GM23338 (cell line): Measurements from ENCODE around the gene DENND1B. TPM values are rescaled to one million over a fixed set of nuclear protein-coding genes. Genes with fewer than 3 reads are reported as not detected.
A peak's percentile ranks its signal among the peaks of the same experiment; 100 is the strongest.

Source experiments
- ATAC-seq: fragments of 200-7000 bp; cut with Tn5 transposase; 3 replicates; pipeline ENCODE4 v1.9.1; 2020
- DNase-seq: peaks from one replicate; pipeline ENCODE4 v3.0.0-alpha.2; 2015; ENCODE audit warnings: low spot score
- H2AFZ ChIP-seq: fragments of 200-600 bp; sonication (generic); 2 replicates; pipeline ENCODE4 v1.8.0; 2016; ENCODE audit warnings: antibody characterized with exemption, mild to moderate bottlenecking, moderate library complexity
- H3F3A ChIP-seq: fragments of 200-600 bp; sonication (generic); replicated peaks from 2 replicates; pipeline ENCODE4 v1.8.0; 2017; ENCODE audit warnings: antibody characterized with exemption, mixed run types, low read depth
- H3K27ac ChIP-seq: fragments of 200-600 bp; sonication (generic); 2 replicates; pipeline ENCODE4 v1.6.1; 2016; ENCODE audit warnings: low read depth
- H3K27me3 ChIP-seq: fragments of 200-600 bp; sonication (generic); 2 replicates; pipeline ENCODE4 v1.8.0; 2016; ENCODE audit warnings: mild to moderate bottlenecking, mixed run types, moderate library complexity; ENCODE audit not compliant: insufficient read depth
- H3K36me3 ChIP-seq: fragments of 200-600 bp; sonication (generic); 2 replicates; pipeline ENCODE4 v1.8.0; 2016; ENCODE audit warnings: mild to moderate bottlenecking; ENCODE audit not compliant: insufficient read depth
- H3K4me1 ChIP-seq: fragments of 200-600 bp; sonication (generic); 2 replicates; pipeline ENCODE4 v1.8.0; 2016; ENCODE audit warnings: mild to moderate bottlenecking, moderate library complexity; ENCODE audit not compliant: insufficient read depth
- H3K4me2 ChIP-seq: fragments of 200-600 bp; sonication (generic); 2 replicates; pipeline ENCODE4 v1.7.1; 2017; ENCODE audit warnings: mixed run types
- H3K4me3 ChIP-seq: fragments of 200-600 bp; sonication (generic); 2 replicates; pipeline ENCODE4 v1.6.1; 2016; ENCODE audit warnings: mixed run types
- H3K79me2 ChIP-seq: fragments of 200-600 bp; sonication (generic); replicated peaks from 2 replicates; pipeline ENCODE4 v1.8.0; 2017; ENCODE audit warnings: mild to moderate bottlenecking; ENCODE audit not compliant: insufficient read depth
- H3K9me2 ChIP-seq: fragments of 200-600 bp; sonication (generic); 2 replicates; pipeline ENCODE4 v1.8.0; 2017; ENCODE audit not compliant: insufficient read depth
- H4K20me1 ChIP-seq: fragments of 200-600 bp; sonication (generic); replicated peaks from 2 replicates; pipeline ENCODE4 v1.8.0; 2017; ENCODE audit warnings: mild to moderate bottlenecking; ENCODE audit not compliant: insufficient read depth
- H3K27ac Mint-ChIP-seq: 2 replicates; pipeline ENCODE4 v1.8.0; 2020; ENCODE audit warnings: inconsistent platforms, mild to moderate bottlenecking, moderate library complexity, mixed read lengths
- H3K27me3 Mint-ChIP-seq: 3 replicates; pipeline ENCODE4 v1.8.0; 2022; ENCODE audit warnings: low read depth, mild to moderate bottlenecking, moderate library complexity, mixed read lengths, inconsistent platforms; ENCODE audit not compliant: insufficient read depth, poor library complexity
- H3K36me3 Mint-ChIP-seq: 3 replicates; pipeline ENCODE4 v1.8.0; 2021; ENCODE audit warnings: low read depth, mild to moderate bottlenecking, inconsistent platforms, moderate library complexity, mixed read lengths
- H3K4me1 Mint-ChIP-seq: 3 replicates; pipeline ENCODE4 v1.8.0; 2020; ENCODE audit warnings: mild to moderate bottlenecking, inconsistent platforms, mixed read lengths
- H3K4me3 Mint-ChIP-seq: 3 replicates; pipeline ENCODE4 v1.8.0; 2021; ENCODE audit warnings: moderate library complexity, mild to moderate bottlenecking, inconsistent platforms, mixed read lengths
- H3K9me3 Mint-ChIP-seq: 3 replicates; pipeline ENCODE4 v1.8.0; 2020; ENCODE audit warnings: moderate library complexity, mild to moderate bottlenecking, inconsistent platforms, mixed read lengths
- CREB1 ChIP-seq: fragments of 250-450 bp; sonication (Bioruptor Pico); IDR thresholded peaks from 2 replicates; pipeline ENCODE4 v1.5.0; 2020; ENCODE audit warnings: low read depth, mild to moderate bottlenecking, moderate library complexity
- EZH2 ChIP-seq: fragments of 200-600 bp; sonication (generic); IDR thresholded peaks from one replicate; pipeline ENCODE4 v1.8.0; 2017; ENCODE audit warnings: antibody characterized with exemption, mild to moderate bottlenecking, low read depth; ENCODE audit not compliant: unreplicated experiment
- JUNB ChIP-seq: IDR thresholded peaks from one replicate; pipeline ENCODE4 v1.6.1; 2016; ENCODE audit warnings: antibody characterized with exemption; ENCODE audit not compliant: unreplicated experiment
- polyA plus RNA-seq: library from polyadenylated mRNA; unstranded; fragments of >200 nt; fragmentation: Nextera tagmentation; extraction: Ambion mirVana; gene quantifications from 2 replicates; pipeline ENCODE4 v1.2.1, GENCODE V29; 2016
- total RNA-seq: library from RNA; depleted of rRNA; stranded (reverse); fragments of >200 nt; shearing (Covaris generic); gene quantifications from 2 replicates; pipeline ENCODE4 v1.2.3, GENCODE V29; 2014
- TF ChIP-seq, protein P1 (sequence below), 2 experiments: fragments of 200-600 bp in 1 of 2; sonication (generic) in 1 of 2; conservative IDR thresholded peaks; 2 replicates each; pipeline versions ENCODE4 v1.5.1 to v1.6.1; 2016 to 2017; ENCODE audit warnings: antibody characterized with exemption in 2 of 2, low read depth in 2 of 2, mild to moderate bottlenecking in 2 of 2, moderate library complexity in 1 of 2
- TF ChIP-seq, protein P2 (sequence below): IDR thresholded peaks from one replicate; pipeline ENCODE4 v1.6.1; 2018; ENCODE audit warnings: antibody characterized with exemption; ENCODE audit not compliant: unreplicated experiment
- TF ChIP-seq, protein P3 (sequence below): IDR thresholded peaks from 2 replicates; pipeline ENCODE4 v1.6.1; 2016; ENCODE audit warnings: antibody characterized with exemption

Gene DENND1B
- total and polyA plus RNA-seq, 2 experiments from 2014 or later: 4.3 to 5.2 TPM

DNA sequence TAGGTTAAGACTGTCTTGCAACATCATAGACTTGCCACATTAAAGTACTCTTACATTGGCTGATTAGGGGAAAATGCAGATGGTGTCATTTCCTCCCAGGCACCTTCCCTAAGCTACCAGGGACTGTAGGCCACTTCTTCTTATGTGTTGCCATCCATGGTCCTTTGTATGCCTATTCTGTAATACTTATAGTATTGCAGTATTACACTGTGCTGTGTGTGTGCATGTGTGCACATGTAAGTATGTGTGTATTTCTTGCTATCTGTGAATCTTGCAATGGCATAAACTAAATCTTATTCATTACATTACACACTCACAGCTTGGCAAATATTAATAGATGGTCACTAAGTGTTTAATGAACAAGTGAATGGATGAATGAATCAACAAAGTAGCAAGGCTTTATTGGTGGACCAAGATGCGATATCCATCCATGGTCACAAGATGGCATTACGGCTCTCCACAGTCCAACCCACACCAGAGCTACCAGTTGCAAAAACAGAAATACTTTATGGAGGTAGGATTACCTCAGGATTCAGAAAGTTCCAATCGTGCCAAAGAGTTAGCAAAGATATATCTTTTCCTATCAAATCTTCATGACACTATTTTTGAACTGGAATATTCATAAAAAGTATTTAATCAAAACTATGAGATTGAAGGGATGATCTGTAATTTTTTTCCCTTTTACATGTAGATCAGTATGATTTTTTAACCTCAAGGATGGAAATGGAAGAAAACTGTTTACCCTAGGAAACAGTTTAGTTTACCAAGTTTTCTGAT lies 160.2 kb downstream of the DENND1B start:
- ATAC-seq (peak; percentile 86), DNase-seq (peak; percentile 66)
- TF ChIP-seq CREB1 (CRISPR knock-in tag): no peak
- TF ChIP-seq, protein P1, sequence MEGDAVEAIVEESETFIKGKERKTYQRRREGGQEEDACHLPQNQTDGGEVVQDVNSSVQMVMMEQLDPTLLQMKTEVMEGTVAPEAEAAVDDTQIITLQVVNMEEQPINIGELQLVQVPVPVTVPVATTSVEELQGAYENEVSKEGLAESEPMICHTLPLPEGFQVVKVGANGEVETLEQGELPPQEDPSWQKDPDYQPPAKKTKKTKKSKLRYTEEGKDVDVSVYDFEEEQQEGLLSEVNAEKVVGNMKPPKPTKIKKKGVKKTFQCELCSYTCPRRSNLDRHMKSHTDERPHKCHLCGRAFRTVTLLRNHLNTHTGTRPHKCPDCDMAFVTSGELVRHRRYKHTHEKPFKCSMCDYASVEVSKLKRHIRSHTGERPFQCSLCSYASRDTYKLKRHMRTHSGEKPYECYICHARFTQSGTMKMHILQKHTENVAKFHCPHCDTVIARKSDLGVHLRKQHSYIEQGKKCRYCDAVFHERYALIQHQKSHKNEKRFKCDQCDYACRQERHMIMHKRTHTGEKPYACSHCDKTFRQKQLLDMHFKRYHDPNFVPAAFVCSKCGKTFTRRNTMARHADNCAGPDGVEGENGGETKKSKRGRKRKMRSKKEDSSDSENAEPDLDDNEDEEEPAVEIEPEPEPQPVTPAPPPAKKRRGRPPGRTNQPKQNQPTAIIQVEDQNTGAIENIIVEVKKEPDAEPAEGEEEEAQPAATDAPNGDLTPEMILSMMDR (conservative IDR thresholded peaks at IDR 0.05; ENCODE audit: low read depth in 2 of 2): peak; percentile 80 to 89
- Histone ChIP-seq H3K9me2 (no peaks in the 10 kb centered on the region), H3K4me3 (no peak overlapping the region), H3K79me2 (no peaks in the 10 kb centered on the region), H3F3A (no peaks in the 10 kb centered on the region), H3K27ac (no peak overlapping the region), H3K27me3 (no peaks in the 10 kb centered on the region), H3K4me2 (no peak overlapping the region), H4K20me1 (no peaks in the 10 kb centered on the region), H3K36me3 (no peaks in the 10 kb centered on the region), H2AFZ (no peak overlapping the region), H3K4me1 (no peaks in the 10 kb centered on the region; the same call in 1 of the 2 replicates)
- H3K4me3 Mint-ChIP-seq: no peak overlapping the region
- no peaks in the 10 kb centered on the region for H3K9me3 Mint-ChIP-seq
- no peaks in the 10 kb centered on the region for H3K27me3 Mint-ChIP-seq
- H3K36me3 Mint-ChIP-seq: no peaks in the 10 kb centered on the region
- H3K27ac Mint-ChIP-seq: no peak overlapping the region
- H3K4me1 Mint-ChIP-seq: peaks cover 13% of the 10 kb centered on the region; the same call in 2 of the 3 replicates

DNA sequence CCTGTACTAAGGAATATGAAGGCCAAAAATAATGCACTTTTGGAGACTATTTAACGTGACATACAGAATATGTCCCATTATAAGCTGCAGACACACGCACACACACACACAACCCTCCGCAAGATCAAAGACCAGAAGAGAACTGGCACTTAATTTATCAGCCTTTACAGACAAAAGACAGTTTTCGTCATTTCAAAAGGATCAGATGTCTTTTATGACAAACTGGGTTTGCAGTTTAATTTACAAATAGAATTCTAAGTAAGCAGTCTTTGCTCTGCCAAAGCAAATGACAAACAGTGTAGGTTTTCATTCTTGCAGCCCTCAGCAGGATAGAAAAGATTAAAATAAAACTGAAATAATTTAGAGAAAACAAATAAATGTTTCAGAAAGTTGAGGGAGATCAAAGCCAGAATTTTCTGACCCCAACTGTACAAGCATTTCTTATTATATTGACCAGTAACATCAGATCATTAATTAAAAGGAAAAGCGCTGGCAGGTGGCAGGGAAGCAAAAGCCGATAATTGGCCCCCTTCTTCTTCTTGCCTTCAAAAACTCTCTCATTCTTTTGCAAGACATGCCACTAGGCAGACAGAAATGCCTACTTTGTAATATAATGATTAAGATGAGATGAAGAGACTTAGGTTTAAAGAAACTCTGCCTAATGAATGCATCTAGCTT lies 169.0 kb downstream of the DENND1B start:
- no peak overlapping the region for H3K27ac ChIP-seq
- Mint-ChIP-seq H3K27ac (no peak overlapping the region), H3K4me1 (no peaks in the 10 kb centered on the region), H3K9me3 (no peaks in the 10 kb centered on the region), H3K36me3 (no peaks in the 10 kb centered on the region), H3K27me3 (no peaks in the 10 kb centered on the region), H3K4me3 (no peak overlapping the region)
- no peak overlapping the region for H2AFZ ChIP-seq
- DNase-seq: no peak
- ATAC-seq: no peak
- no peaks in the 10 kb centered on the region for H4K20me1 ChIP-seq
- H3K36me3 ChIP-seq: no peaks in the 10 kb centered on the region
- no peaks in the 10 kb centered on the region for H3F3A ChIP-seq
- no peaks in the 10 kb centered on the region for H3K79me2 ChIP-seq
- no peak overlapping the region for H3K4me3 ChIP-seq
- no peaks in the 10 kb centered on the region for H3K9me2 ChIP-seq
- no peaks in the 10 kb centered on the region for H3K27me3 ChIP-seq
- H3K4me1 ChIP-seq: no peaks in the 10 kb centered on the region
- no peak overlapping the region for H3K4me2 ChIP-seq
- TF ChIP-seq JUNB: no peak
- TF ChIP-seq, protein P2, sequence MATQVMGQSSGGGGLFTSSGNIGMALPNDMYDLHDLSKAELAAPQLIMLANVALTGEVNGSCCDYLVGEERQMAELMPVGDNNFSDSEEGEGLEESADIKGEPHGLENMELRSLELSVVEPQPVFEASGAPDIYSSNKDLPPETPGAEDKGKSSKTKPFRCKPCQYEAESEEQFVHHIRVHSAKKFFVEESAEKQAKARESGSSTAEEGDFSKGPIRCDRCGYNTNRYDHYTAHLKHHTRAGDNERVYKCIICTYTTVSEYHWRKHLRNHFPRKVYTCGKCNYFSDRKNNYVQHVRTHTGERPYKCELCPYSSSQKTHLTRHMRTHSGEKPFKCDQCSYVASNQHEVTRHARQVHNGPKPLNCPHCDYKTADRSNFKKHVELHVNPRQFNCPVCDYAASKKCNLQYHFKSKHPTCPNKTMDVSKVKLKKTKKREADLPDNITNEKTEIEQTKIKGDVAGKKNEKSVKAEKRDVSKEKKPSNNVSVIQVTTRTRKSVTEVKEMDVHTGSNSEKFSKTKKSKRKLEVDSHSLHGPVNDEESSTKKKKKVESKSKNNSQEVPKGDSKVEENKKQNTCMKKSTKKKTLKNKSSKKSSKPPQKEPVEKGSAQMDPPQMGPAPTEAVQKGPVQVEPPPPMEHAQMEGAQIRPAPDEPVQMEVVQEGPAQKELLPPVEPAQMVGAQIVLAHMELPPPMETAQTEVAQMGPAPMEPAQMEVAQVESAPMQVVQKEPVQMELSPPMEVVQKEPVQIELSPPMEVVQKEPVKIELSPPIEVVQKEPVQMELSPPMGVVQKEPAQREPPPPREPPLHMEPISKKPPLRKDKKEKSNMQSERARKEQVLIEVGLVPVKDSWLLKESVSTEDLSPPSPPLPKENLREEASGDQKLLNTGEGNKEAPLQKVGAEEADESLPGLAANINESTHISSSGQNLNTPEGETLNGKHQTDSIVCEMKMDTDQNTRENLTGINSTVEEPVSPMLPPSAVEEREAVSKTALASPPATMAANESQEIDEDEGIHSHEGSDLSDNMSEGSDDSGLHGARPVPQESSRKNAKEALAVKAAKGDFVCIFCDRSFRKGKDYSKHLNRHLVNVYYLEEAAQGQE: no peak
- TF ChIP-seq, protein P3, sequence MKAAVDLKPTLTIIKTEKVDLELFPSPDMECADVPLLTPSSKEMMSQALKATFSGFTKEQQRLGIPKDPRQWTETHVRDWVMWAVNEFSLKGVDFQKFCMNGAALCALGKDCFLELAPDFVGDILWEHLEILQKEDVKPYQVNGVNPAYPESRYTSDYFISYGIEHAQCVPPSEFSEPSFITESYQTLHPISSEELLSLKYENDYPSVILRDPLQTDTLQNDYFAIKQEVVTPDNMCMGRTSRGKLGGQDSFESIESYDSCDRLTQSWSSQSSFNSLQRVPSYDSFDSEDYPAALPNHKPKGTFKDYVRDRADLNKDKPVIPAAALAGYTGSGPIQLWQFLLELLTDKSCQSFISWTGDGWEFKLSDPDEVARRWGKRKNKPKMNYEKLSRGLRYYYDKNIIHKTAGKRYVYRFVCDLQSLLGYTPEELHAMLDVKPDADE: no peak
- TF ChIP-seq EZH2: no peak
